Neural progenitor cell (in vitro differentiated cells): Measurements from ENCODE around the gene SLC26A4. TPM values are rescaled to one million over a fixed set of nuclear protein-coding genes. Genes with fewer than 3 reads are reported as not detected.

Source experiments
- DNase-seq: peaks from one replicate; pipeline ENCODE4 v3.0.0-alpha.2; 2016; ENCODE audit warnings: low spot score
- H2AFZ ChIP-seq: fragments of 200-600 bp; sonication (generic); replicated peaks from 2 replicates; pipeline ENCODE4 v1.6.1; 2016; ENCODE audit warnings: antibody characterized with exemption
- H3F3A ChIP-seq: fragments of 200-600 bp; sonication (generic); 2 replicates; pipeline ENCODE4 v1.6.1; 2016; ENCODE audit warnings: antibody characterized with exemption, low read depth
- H3K27ac ChIP-seq: fragments of 200-600 bp; sonication (generic); 2 replicates; pipeline ENCODE4 v1.5.1; 2016; ENCODE audit warnings: mild to moderate bottlenecking
- H3K27me3 ChIP-seq: fragments of 200-600 bp; sonication (generic); 2 replicates; pipeline ENCODE4 v1.6.1; 2016; ENCODE audit warnings: mild to moderate bottlenecking, moderate library complexity
- H3K36me3 ChIP-seq: fragments of 200-600 bp; sonication (generic); 2 replicates; pipeline ENCODE4 v1.5.1; 2016
- H3K4me1 ChIP-seq: fragments of 200-600 bp; sonication (generic); 2 replicates; pipeline ENCODE4 v1.6.1; 2016; ENCODE audit warnings: mixed run types
- H3K4me2 ChIP-seq: fragments of 200-600 bp; sonication (generic); 2 replicates; pipeline ENCODE4 v1.6.1; 2016
- H3K4me3 ChIP-seq: fragments of 200-600 bp; sonication (generic); 2 replicates; pipeline ENCODE4 v1.5.1; 2016
- H3K79me2 ChIP-seq: fragments of 200-600 bp; sonication (generic); 2 replicates; pipeline ENCODE4 v1.6.1; 2016; ENCODE audit warnings: low read depth
- H3K9ac ChIP-seq: fragments of 200-600 bp; sonication (generic); 2 replicates; pipeline ENCODE4 v1.6.1; 2016
- H3K9me3 ChIP-seq: fragments of 200-600 bp; sonication (generic); 2 replicates; pipeline ENCODE4 v1.5.1; 2016; ENCODE audit warnings: low read depth
- H4K20me1 ChIP-seq: fragments of 200-600 bp; sonication (generic); 2 replicates; pipeline ENCODE4 v1.6.1; 2016; ENCODE audit warnings: low read depth
- H3K27ac Mint-ChIP-seq: 3 replicates; pipeline ENCODE4 v1.8.0; 2021; ENCODE audit warnings: mixed read lengths
- H3K27me3 Mint-ChIP-seq: 2 replicates; pipeline ENCODE4 v1.8.0; 2022; ENCODE audit warnings: low read depth, mild to moderate bottlenecking, inconsistent platforms, moderate library complexity, mixed read lengths; ENCODE audit not compliant: insufficient read depth
- H3K36me3 Mint-ChIP-seq: 3 replicates; pipeline ENCODE4 v1.8.0; 2021; ENCODE audit warnings: mixed read lengths
- H3K4me1 Mint-ChIP-seq: 3 replicates; pipeline ENCODE4 v1.8.0; 2021; ENCODE audit warnings: mixed read lengths
- H3K4me3 Mint-ChIP-seq: 3 replicates; pipeline ENCODE4 v1.8.0; 2021; ENCODE audit warnings: mild to moderate bottlenecking, moderate library complexity, mixed read lengths
- H3K9me3 Mint-ChIP-seq: 3 replicates; pipeline ENCODE4 v1.8.0; 2020; ENCODE audit warnings: mixed read lengths
- CTCF ChIP-seq: fragments of 200-600 bp; sonication (generic); IDR thresholded peaks from 2 replicates; pipeline ENCODE4 v1.5.1; 2017; ENCODE audit warnings: antibody characterized with exemption, mild to moderate bottlenecking
- EZH2 ChIP-seq: fragments of 200-600 bp; sonication (generic); IDR thresholded peaks from 2 replicates; pipeline ENCODE4 v1.6.1; 2017; ENCODE audit warnings: antibody characterized with exemption, mild to moderate bottlenecking, moderate library complexity
- EZH2phosphoT487 ChIP-seq: fragments of 200-600 bp; sonication (generic); IDR thresholded peaks from 2 replicates; pipeline ENCODE4 v1.6.1; 2017; ENCODE audit warnings: antibody characterized with exemption
- total RNA-seq: library from RNA; depleted of rRNA; stranded (reverse); fragments of >200 nt; gene quantifications from 2 replicates; pipeline ENCODE4 v1.2.3, GENCODE V29; 2015; ENCODE audit warnings: low replicate concordance

Gene SLC26A4
- total RNA-seq, 1 donor from 2014 or later = 0.02 TPM

GRCh38 chr7:107703872-107704271, 43.2 kb downstream of the SLC26A4 start:
- no peaks in the 10 kb centered on the region for H3K27me3 ChIP-seq
- no peak overlapping the region for H3K27ac Mint-ChIP-seq
- no peaks in the 10 kb centered on the region for H3K27me3 Mint-ChIP-seq
- no peak overlapping the region for H3K4me3 ChIP-seq
- no peak overlapping the region for H3K9ac ChIP-seq
- H3F3A ChIP-seq = no peaks in the 10 kb centered on the region
- H4K20me1 ChIP-seq = no peaks in the 10 kb centered on the region
- no peak overlapping the region for H3K27ac ChIP-seq
- DNase-seq = no peak
- H3K9me3 ChIP-seq = no peaks in the 10 kb centered on the region
- H3K4me1 Mint-ChIP-seq = no peaks in the 10 kb centered on the region
- H3K4me1 ChIP-seq = no peaks in the 10 kb centered on the region
- H3K9me3 Mint-ChIP-seq = no peaks in the 10 kb centered on the region
- H3K79me2 ChIP-seq = no peaks in the 10 kb centered on the region
- no peak overlapping the region for H3K4me3 Mint-ChIP-seq
- H3K4me2 ChIP-seq = no peak overlapping the region
- H2AFZ ChIP-seq = no peak overlapping the region
- H3K36me3 Mint-ChIP-seq = no peaks in the 10 kb centered on the region
- TF ChIP-seq CTCF = no peak
- TF ChIP-seq EZH2phosphoT487 = no peak
- TF ChIP-seq EZH2 = no peak
- no peaks in the 10 kb centered on the region for H3K36me3 ChIP-seq

- no peaks in the 10 kb centered on the region for H3K79me2 ChIP-seq
- no peak overlapping the region for H3K9ac ChIP-seq
- no peaks in the 10 kb centered on the region for H3K27me3 ChIP-seq
- H3K4me3 Mint-ChIP-seq = no peak overlapping the region
- no peak overlapping the region for H3K4me2 ChIP-seq
- no peaks in the 10 kb centered on the region for H3K9me3 ChIP-seq
- H3K4me1 ChIP-seq = no peaks in the 10 kb centered on the region
- no peak for DNase-seq
- H2AFZ ChIP-seq = no peak overlapping the region
- H3K36me3 Mint-ChIP-seq = no peaks in the 10 kb centered on the region
- H3K27ac ChIP-seq = no peak overlapping the region
- H3K36me3 ChIP-seq = no peaks in the 10 kb centered on the region
- no peaks in the 10 kb centered on the region for H3K9me3 Mint-ChIP-seq
- no peak overlapping the region for H3K4me3 ChIP-seq
- H3K27ac Mint-ChIP-seq = no peak overlapping the region
- H3K27me3 Mint-ChIP-seq = peaks cover 3% of the 10 kb centered on the region
- H3F3A ChIP-seq = no peaks in the 10 kb centered on the region
- TF ChIP-seq EZH2phosphoT487 (no peak), CTCF (no peak), EZH2 (no peak)
- H3K4me1 Mint-ChIP-seq = no peaks in the 10 kb centered on the region
- H4K20me1 ChIP-seq = no peaks in the 10 kb centered on the region
These were observed 48.3 kb downstream of the SLC26A4 start for GRCh38 chr7:107708956-107709355.

- no peak overlapping the region for H2AFZ ChIP-seq
- H3K9me3 Mint-ChIP-seq = no peaks in the 10 kb centered on the region
These were observed 50.7 kb downstream of the SLC26A4 start for GRCh38 chr7:107711301-107711700.

More at GRCh38 chr7:107711301-107711700, 50.7 kb downstream of the SLC26A4 start:
- no peak overlapping the region for H3K27ac Mint-ChIP-seq
- Histone ChIP-seq H3K79me2 (no peaks in the 10 kb centered on the region), H3K4me3 (no peak overlapping the region), H3K27me3 (no peaks in the 10 kb centered on the region), H3K4me2 (no peak overlapping the region), H3K9ac (no peak overlapping the region), H3F3A (no peaks in the 10 kb centered on the region), H3K27ac (no peak overlapping the region), H4K20me1 (no peaks in the 10 kb centered on the region), H3K9me3 (no peaks in the 10 kb centered on the region), H3K36me3 (no peaks in the 10 kb centered on the region), H3K4me1 (no peaks in the 10 kb centered on the region)
- no peak overlapping the region for H3K4me3 Mint-ChIP-seq
- H3K4me1 Mint-ChIP-seq = no peaks in the 10 kb centered on the region
- TF ChIP-seq EZH2phosphoT487 = no peak
- TF ChIP-seq CTCF = no peak
- TF ChIP-seq EZH2 = no peak
- no peaks in the 10 kb centered on the region for H3K36me3 Mint-ChIP-seq
- peaks cover 3% of the 10 kb centered on the region for H3K27me3 Mint-ChIP-seq
- DNase-seq = no peak
